Measurements from ENCODE around the gene NOS3.

NOS3 gene

GRCh38 chr7:151028131-151028947 is 37.5 kb downstream of the NOS3 start, which contains the start of gene ABCB8 (continued):
- TF ChIP-seq TSHZ1 (tag by site-specific recombination; IDR thresholded peaks at IDR 0.05; ENCODE audit: borderline replicate concordance), result peak; percentile 64; the same call in 1 of the 2 replicates
- peak; percentile 74 for TF ChIP-seq KLF1 (tag by site-specific recombination; IDR thresholded peaks at IDR 0.05)
- TF ChIP-seq MZF1 (tag by site-specific recombination; IDR thresholded peaks at IDR 0.05; ENCODE audit: borderline replicate concordance), result no peak
- no peak for TF ChIP-seq ZNF146 (tag by site-specific recombination; IDR thresholded peaks at IDR 0.05)
- peak; percentile 82; the same call in 1 of the 2 replicates for TF ChIP-seq ZNF660 (tag by site-specific recombination; IDR thresholded peaks at IDR 0.05)
- peak; percentile 81; the same call in 1 of the 2 replicates for TF ChIP-seq ZNF324 (tag by site-specific recombination; IDR thresholded peaks at IDR 0.05)
- peak; percentile 79; the same call in 1 of the 2 replicates for TF ChIP-seq TRIM28 (IDR thresholded peaks at IDR 0.05; ENCODE audit: borderline replicate concordance, low read length)
- no peak for TF ChIP-seq ZNF221 (tag by site-specific recombination; IDR thresholded peaks at IDR 0.05; ENCODE audit: borderline replicate concordance)
- peak; percentile 72; the same call in 1 of the 2 replicates for TF ChIP-seq PRDM4 (tag by site-specific recombination; IDR thresholded peaks at IDR 0.05)
- TF ChIP-seq ZNF473 (tag by site-specific recombination; IDR thresholded peaks at IDR 0.05), result no peak
- no peak for TF ChIP-seq ZNF214 (tag by site-specific recombination; IDR thresholded peaks at IDR 0.05; ENCODE audit: borderline replicate concordance)
- TF ChIP-seq ZNF624 (tag by site-specific recombination; IDR thresholded peaks at IDR 0.05), result no peak
- TF ChIP-seq KLF10 (tag by site-specific recombination; IDR thresholded peaks at IDR 0.05), result peak; percentile 93
- peak; percentile 99 for TF ChIP-seq SP3 (tag by site-specific recombination; IDR thresholded peaks at IDR 0.05)
- TF ChIP-seq ZNF391 (tag by site-specific recombination; IDR thresholded peaks at IDR 0.05; ENCODE audit: borderline replicate concordance, low read depth), result 0 out of 2 replicates have a peak, but pooled peaks have one; percentile 26
- no peak for TF ChIP-seq ZNF157 (tag by site-specific recombination; IDR thresholded peaks at IDR 0.05)
- TF ChIP-seq ZNF169 (tag by site-specific recombination; IDR thresholded peaks at IDR 0.05), result no peak
- TF ChIP-seq ZNF510 (tag by site-specific recombination; IDR thresholded peaks at IDR 0.05; ENCODE audit: insufficient replicate concordance), result no peak
- TF ChIP-seq WT1 (tag by site-specific recombination; IDR thresholded peaks at IDR 0.05), result peak; percentile 52

- ChIA-PET CTCF (interaction anchor here (0.6 to 1.5 kb wide), 8 partner anchors 10 to 86 kb away, joined by 3 to 20 read pairs (median 4); no protein-coding TSS in a partner anchor), POLR2A (interaction anchor here (0.7 to 2.4 kb wide), 15 partner anchors 9 to 198 kb away, joined by 3 to 26 read pairs (median 8); partner anchors contain the start of genes ABCF2, AGAP3, ASIC3 and CDK5)
- H3K36me3 ChIP-seq (ENCODE audit: control insufficient read depth in 2 of 2, insufficient read depth in 1 of 2, low read length in 2 of 2), result peaks cover 0 to 22% of the 10 kb centered on the region in 2 experiments; a peak in 1 of 3 replicates
- H3K4me3 ChIP-seq (ENCODE audit: low read depth, low read length), result peak overlapping the region; percentile 84
- H3K27ac ChIP-seq (ENCODE audit: extremely low read depth, low read depth, low read length), result no peak overlapping the region
- no peaks in the 10 kb centered on the region for H3K4me1 ChIP-seq (ENCODE audit: control insufficient read depth, insufficient read depth, low read length)
- H3K9me3 ChIP-seq (ENCODE audit: control insufficient read depth, insufficient read depth, low read depth, low read length), result no peaks in the 10 kb centered on the region
- TF ChIP-seq PRDM2 (tag by site-specific recombination; IDR thresholded peaks at IDR 0.05; ENCODE audit: borderline replicate concordance) (no peak), ZNF596 (tag by site-specific recombination; IDR thresholded peaks at IDR 0.05) (no peak), KLF1 (tag by site-specific recombination; IDR thresholded peaks at IDR 0.05) (0 out of 2 replicates have a peak, but pooled peaks have one; percentile 2), SP2 (tag by site-specific recombination; IDR thresholded peaks at IDR 0.05) (no peak), SP3 (tag by site-specific recombination; IDR thresholded peaks at IDR 0.05) (no peak), ZBTB17 (tag by site-specific recombination; IDR thresholded peaks at IDR 0.05) (no peak)
Measured at GRCh38 chr7:151028948-151029501, 38.2 kb downstream of the NOS3 start.

All from HEK293 (cell line).